ENCODE data around the gene TGIF1.
"Not testable (repeated sequence)": the region's sequence is repeated elsewhere in the genome, so short reads cannot be mapped to it uniquely, and the experiment has no call there.

GRCh38 chr18:3472121-3472520 is 22.1 kb downstream of the TGIF1 start:
- not testable (repeated sequence) for TF ChIP-seq CTCF (conservative IDR thresholded peaks at IDR 0.05; ENCODE audit: low read length); EZH2phosphoT487 (IDR thresholded peaks at IDR 0.05; ENCODE audit: borderline replicate concordance, low read depth, low read length)
